GM12878 (cell line): ENCODE data around the gene SMAD9. TPM values are rescaled to one million over a fixed set of nuclear protein-coding genes. Genes with fewer than 3 reads are reported as not detected.

ENCODE experiments used
- ATAC-seq: fragments of 200-7000 bp; cut with Tn5 transposase; 3 replicates; pipeline ENCODE4 v1.9.1; 2020; ENCODE audit warnings: mild to moderate bottlenecking, moderate library complexity
- BruUV-seq: library from RNA; stranded (reverse); fragments of 400-500 nt; replicated peaks from 2 replicates; lab custom pipeline; 2021; lab: Mats Ljungman, UMichigan
- CTCF ChIA-PET: fragments of 300-600 bp; sonication (Branson Sonifier 250); formaldehyde crosslinking; extraction: SDS; loops from one replicate; lab custom pipeline; 2021; ENCODE audit warnings: inconsistent platforms; lab: Yijun Ruan, JAX
- POLR2A ChIA-PET: fragments of 350-600 bp; formaldehyde crosslinking; extraction: SDS; loops from one replicate; lab custom pipeline; 2021; ENCODE audit warnings: inconsistent platforms; lab: Charles Lee
- RAD21 ChIA-PET: fragments of 300-600 bp; sonication (Branson Sonifier 250); formaldehyde crosslinking; loops from one replicate; lab custom pipeline; 2023; ENCODE audit warnings: antibody characterized with exemption; ENCODE audit not compliant: unreplicated experiment; lab: Charles Lee
- SMC1A ChIA-PET: fragments of 300-600 bp; sonication (Branson Sonifier 250); formaldehyde crosslinking; loops from one replicate; lab custom pipeline; 2023; ENCODE audit not compliant: unreplicated experiment, uncharacterized antibody; lab: Charles Lee
- DNase-seq: peaks from one replicate; pipeline ENCODE4 v3.0.0-alpha.2; 2011; ENCODE audit warnings: low read depth, low spot score
- FAIRE-seq: peaks from 3 replicates; lab custom pipeline; 2011; peaks lifted over from hg19 to GRCh38; lab: Jason Lieb, UNC
- H2AFZ ChIP-seq: 2 replicates; pipeline ENCODE4 v1.6.0; 2011; ENCODE audit warnings: low read depth, low read length, control low read depth; ENCODE audit not compliant: control insufficient read depth
- H3K27ac ChIP-seq: 2 replicates; pipeline ENCODE4 v1.5.1; 2011; ENCODE audit warnings: control low read depth; ENCODE audit not compliant: control insufficient read depth, insufficient read depth
- H3K27me3 ChIP-seq, 2 experiments: replicated peaks in 1 of 2; 2 replicates each; pipeline versions ENCODE4 v1.6.0 to v1.6.1; 2011; ENCODE audit warnings: low read length in 1 of 2; ENCODE audit not compliant: control insufficient read depth in 2 of 2, insufficient read depth in 2 of 2
- H3K36me3 ChIP-seq, 2 experiments: 2 replicates each; pipeline ENCODE4 v1.5.1; 2011; ENCODE audit warnings: low read length in 1 of 2; ENCODE audit not compliant: control insufficient read depth in 2 of 2, insufficient read depth in 2 of 2
- H3K4me1 ChIP-seq: 2 replicates; pipeline ENCODE4 v1.6.1; 2011; ENCODE audit warnings: mild to moderate bottlenecking, low read length, moderate library complexity, mixed read lengths; ENCODE audit not compliant: control insufficient read depth, insufficient read depth
- H3K4me2 ChIP-seq: 2 replicates; pipeline ENCODE4 v1.6.0; 2011; ENCODE audit warnings: control low read depth; ENCODE audit not compliant: control insufficient read depth, insufficient read depth
- H3K4me3 ChIP-seq: fragments of 200-600 bp; sonication (generic); 2 replicates; pipeline ENCODE4 v1.5.1; 2016
- H3K79me2 ChIP-seq: 2 replicates; pipeline ENCODE4 v1.6.0; 2011; ENCODE audit warnings: low read length; ENCODE audit not compliant: control insufficient read depth, insufficient read depth
- H3K9ac ChIP-seq: 2 replicates; pipeline ENCODE4 v1.8.0; 2011; ENCODE audit warnings: low read length, control low read depth, mixed read lengths; ENCODE audit not compliant: control insufficient read depth, insufficient read depth
- H3K9me3 ChIP-seq: replicated peaks from 3 replicates; pipeline ENCODE4 v1.5.1; 2011; ENCODE audit warnings: mild to moderate bottlenecking, low read length; ENCODE audit not compliant: control insufficient read depth, insufficient read depth
- H4K20me1 ChIP-seq: 2 replicates; pipeline ENCODE4 v1.6.0; 2011; ENCODE audit not compliant: control insufficient read depth, insufficient read depth
- BACH1 ChIP-seq: fragments of 450-650 bp; IDR thresholded peaks from 2 replicates; pipeline ENCODE4 v1.6.1; 2017; ENCODE audit warnings: mild to moderate bottlenecking, borderline replicate concordance
- CHD1 ChIP-seq: IDR thresholded peaks from 2 replicates; pipeline ENCODE4 v1.6.1; 2012; ENCODE audit warnings: low read depth, low read length, improper control_type of control experiment
- EED ChIP-seq: sonication (generic); IDR thresholded peaks from 2 replicates; pipeline ENCODE4 v1.6.1; 2016; ENCODE audit warnings: antibody characterized with exemption, low read depth
- GATAD2B ChIP-seq: fragments of 450-650 bp; conservative IDR thresholded peaks from 2 replicates; pipeline ENCODE4 v1.6.1; 2017; ENCODE audit warnings: low read depth, mild to moderate bottlenecking, moderate library complexity
- HDGF ChIP-seq: fragments of 450-650 bp; IDR thresholded peaks from 2 replicates; pipeline ENCODE4 v1.6.1; 2016; ENCODE audit warnings: antibody characterized with exemption
- MLLT1 ChIP-seq: fragments of 450-650 bp; IDR thresholded peaks from 2 replicates; pipeline ENCODE4 v1.6.1; 2016; ENCODE audit warnings: mild to moderate bottlenecking
- NR2C2 ChIP-seq: IDR thresholded peaks from 2 replicates; pipeline ENCODE4 v1.6.1; 2011; ENCODE audit warnings: borderline replicate concordance, low read depth; ENCODE audit not compliant: control insufficient read depth, insufficient read length
- NRF1 ChIP-seq: conservative IDR thresholded peaks from 2 replicates; pipeline ENCODE4 v1.6.1; 2011; ENCODE audit warnings: mild to moderate bottlenecking, low read depth, low read length, improper control_type of control experiment
- RUNX3 ChIP-seq: IDR thresholded peaks from 2 replicates; pipeline ENCODE4 v1.6.1; 2012; ENCODE audit warnings: low read length, inconsistent platforms
- SKIL ChIP-seq: fragments of 450-650 bp; IDR thresholded peaks from 2 replicates; pipeline ENCODE4 v1.6.1; 2017; ENCODE audit warnings: mild to moderate bottlenecking, low read depth, inconsistent platforms; ENCODE audit not compliant: poor library complexity, severe bottlenecking
- SMAD5 ChIP-seq: IDR thresholded peaks from 2 replicates; pipeline ENCODE4 v1.6.1; 2016; ENCODE audit warnings: antibody characterized with exemption, low read depth
- SMARCA5 ChIP-seq: fragments of 450-650 bp; IDR thresholded peaks from 2 replicates; pipeline ENCODE4 v1.6.1; 2017; ENCODE audit warnings: mild to moderate bottlenecking
- STAT3 ChIP-seq: IDR thresholded peaks from 2 replicates; pipeline ENCODE4 v1.6.1; 2011; ENCODE audit warnings: low read depth, low read length, improper control_type of control experiment
- ZNF24 ChIP-seq: fragments of 450-650 bp; IDR thresholded peaks from 2 replicates; pipeline ENCODE4 v1.6.1; 2017; ENCODE audit warnings: antibody characterized with exemption, mild to moderate bottlenecking
- WGBS: methylation state at CpG from one replicate; pipeline ENCODE4 v1.1.6; 2016; ENCODE audit warnings: low lambda C conversion rate; ENCODE audit not compliant: insufficient replicate concordance, insufficient coverage; ENCODE audit errors: missing lambda C conversion rate; 5-methylcytosine and 5-hydroxymethylcytosine counted together
- in situ Hi-C: fragments of 300-500 bp; cut with MboI; formaldehyde crosslinking; loops from 9 replicates; pipeline ENCODE4 v1.14.3; 2018; ENCODE audit warnings: mixed read lengths
- intact Hi-C: fragments of 100-400 bp; cut with micrococcal nuclease; formaldehyde crosslinking; loops from one replicate; pipeline ENCODE4 v1.14.2; 2022; ENCODE audit not compliant: unreplicated experiment
- polyA plus RNA-seq, 11 experiments: library from polyadenylated mRNA; depleted of rRNA in 4 of 11; unstranded in 6 of 11; stranded (reverse) in 5 of 11; fragments of >200 nt; fragmentation: Nextera tagmentation in 4 of 11; fragmentation: Illumina TruSeq in 1 of 11; extraction: Ambion mirVana in 4 of 11; extraction: Trizol in 1 of 11; gene quantifications; 1 replicate in 1 of 11; 2 replicates in 10 of 11; pipeline versions ENCODE4 v1.2.1 to v1.2.3, GENCODE V29; 2011 to 2016; ENCODE audit warnings: inconsistent platforms in 2 of 11, missing spikeins in 2 of 11, low read depth in 1 of 11
- total RNA-seq, 4 experiments: library from RNA; depleted of rRNA in 3 of 4; stranded (reverse); fragments of >200 nt in 3 of 4; fragmentation: Illumina TruSeq in 1 of 4; extraction: Trizol in 1 of 4; gene quantifications; 2 replicates each; pipeline versions ENCODE4 v1.2.1 to v1.2.3, GENCODE V29; 2013 to 2021
- TF ChIP-seq, protein P1 (sequence below): IDR thresholded peaks from 2 replicates; pipeline ENCODE4 v1.6.1; 2011; ENCODE audit warnings: low read depth, low read length, improper control_type of control experiment, borderline replicate concordance
- TF ChIP-seq, protein P2 (sequence below): fragments of 450-650 bp; formaldehyde crosslinking; IDR thresholded peaks from 2 replicates; pipeline ENCODE4 v1.5.0; 2022; ENCODE audit warnings: mild to moderate bottlenecking, missing genetic modification characterization

The SMAD9 gene
- total and polyA plus RNA-seq, 10 of the 15 experiments (the other 5 are each of a cell fraction or from before 2014, with no cell fraction given): 0.22 to 0.69 (median 0.42) TPM; not detected in 6

- TF ChIP-seq, protein P1, sequence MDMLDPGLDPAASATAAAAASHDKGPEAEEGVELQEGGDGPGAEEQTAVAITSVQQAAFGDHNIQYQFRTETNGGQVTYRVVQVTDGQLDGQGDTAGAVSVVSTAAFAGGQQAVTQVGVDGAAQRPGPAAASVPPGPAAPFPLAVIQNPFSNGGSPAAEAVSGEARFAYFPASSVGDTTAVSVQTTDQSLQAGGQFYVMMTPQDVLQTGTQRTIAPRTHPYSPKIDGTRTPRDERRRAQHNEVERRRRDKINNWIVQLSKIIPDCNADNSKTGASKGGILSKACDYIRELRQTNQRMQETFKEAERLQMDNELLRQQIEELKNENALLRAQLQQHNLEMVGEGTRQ: no peak
- TF ChIP-seq SKIL: no peak
- TF ChIP-seq EED: no peak
These were observed 7.7 kb downstream of the SMAD9 start (continued) for GRCh38 chr13:36912369-36912768.

DNA sequence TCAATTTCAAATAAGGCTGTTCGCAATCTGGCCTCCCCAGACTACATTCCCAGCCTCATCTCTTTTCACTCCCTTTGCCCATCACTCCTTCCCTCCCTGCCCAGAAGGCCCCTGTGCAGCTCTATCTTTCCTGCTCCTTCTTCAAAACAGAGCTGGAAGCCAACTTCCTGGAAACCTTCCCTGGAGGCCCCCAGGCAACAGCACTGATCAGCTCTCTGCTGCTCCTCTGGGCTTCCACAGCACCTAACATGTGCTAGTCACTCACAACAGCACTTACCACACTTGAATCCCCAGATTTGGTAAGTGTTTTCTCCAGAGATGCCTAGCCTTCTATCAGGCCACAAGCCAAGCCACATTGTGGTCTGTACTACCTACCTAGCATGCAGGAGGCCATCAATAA, 9.5 kb downstream of the SMAD9 start:
- SMC1A ChIA-PET: no interaction called here
- WGBS: 92% methylated on average over 1 of the region's 1 CpG
- Histone ChIP-seq H3K4me3 (no peak overlapping the region), H3K4me2 (no peak overlapping the region), H3K36me3 (no peaks in the 10 kb centered on the region), H3K27me3 (peaks cover 2 to 3% of the 10 kb centered on the region in 2 experiments; a peak in 3 of 4 replicates), H3K9me3 (no peaks in the 10 kb centered on the region; the same call in 2 of the 3 replicates), H3K4me1 (no peaks in the 10 kb centered on the region), H4K20me1 (no peaks in the 10 kb centered on the region), H3K27ac (no peak overlapping the region), H3K9ac (no peak overlapping the region), H3K79me2 (no peaks in the 10 kb centered on the region), H2AFZ (no peak overlapping the region)
- CTCF ChIA-PET: no interaction called here
- FAIRE-seq: no peak
- RAD21 ChIA-PET: interaction anchor here (0.7 kb wide), 1 partner anchor 90 kb away, joined by 3 read pairs; no protein-coding TSS in a partner anchor
- in situ Hi-C loops: no loop called here
- no peak for DNase-seq
- ATAC-seq: no peak
- POLR2A ChIA-PET: no interaction called here
- TF ChIP-seq STAT3 (no peak), RUNX3 (no peak), NR2C2 (no peak), SMARCA5 (no peak), MLLT1 (no peak), SMAD5 (no peak), CHD1 (no peak), GATAD2B (no peak), ZNF24 (no peak), BACH1 (no peak), NRF1 (no peak), HDGF (no peak)
- TF ChIP-seq, protein P2, sequence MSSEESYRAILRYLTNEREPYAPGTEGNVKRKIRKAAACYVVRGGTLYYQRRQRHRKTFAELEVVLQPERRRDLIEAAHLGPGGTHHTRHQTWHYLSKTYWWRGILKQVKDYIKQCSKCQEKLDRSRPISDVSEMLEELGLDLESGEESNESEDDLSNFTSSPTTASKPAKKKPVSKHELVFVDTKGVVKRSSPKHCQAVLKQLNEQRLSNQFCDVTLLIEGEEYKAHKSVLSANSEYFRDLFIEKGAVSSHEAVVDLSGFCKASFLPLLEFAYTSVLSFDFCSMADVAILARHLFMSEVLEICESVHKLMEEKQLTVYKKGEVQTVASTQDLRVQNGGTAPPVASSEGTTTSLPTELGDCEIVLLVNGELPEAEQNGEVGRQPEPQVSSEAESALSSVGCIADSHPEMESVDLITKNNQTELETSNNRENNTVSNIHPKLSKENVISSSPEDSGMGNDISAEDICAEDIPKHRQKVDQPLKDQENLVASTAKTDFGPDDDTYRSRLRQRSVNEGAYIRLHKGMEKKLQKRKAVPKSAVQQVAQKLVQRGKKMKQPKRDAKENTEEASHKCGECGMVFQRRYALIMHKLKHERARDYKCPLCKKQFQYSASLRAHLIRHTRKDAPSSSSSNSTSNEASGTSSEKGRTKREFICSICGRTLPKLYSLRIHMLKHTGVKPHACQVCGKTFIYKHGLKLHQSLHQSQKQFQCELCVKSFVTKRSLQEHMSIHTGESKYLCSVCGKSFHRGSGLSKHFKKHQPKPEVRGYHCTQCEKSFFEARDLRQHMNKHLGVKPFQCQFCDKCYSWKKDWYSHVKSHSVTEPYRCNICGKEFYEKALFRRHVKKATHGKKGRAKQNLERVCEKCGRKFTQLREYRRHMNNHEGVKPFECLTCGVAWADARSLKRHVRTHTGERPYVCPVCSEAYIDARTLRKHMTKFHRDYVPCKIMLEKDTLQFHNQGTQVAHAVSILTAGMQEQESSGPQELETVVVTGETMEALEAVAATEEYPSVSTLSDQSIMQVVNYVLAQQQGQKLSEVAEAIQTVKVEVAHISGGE: no peak
- no TSS peak for BruUV-seq
- intact Hi-C loops: no loop called here
